CD8-positive, alpha-beta memory T cell (primary cell): Measurements from ENCODE around the gene SKAP1. TPM values are rescaled to one million over a fixed set of nuclear protein-coding genes. Genes with fewer than 3 reads are reported as not detected.

Source experiments
- CTCF ChIA-PET: fragments of 350-600 bp; sonication (Branson Sonifier 250); formaldehyde crosslinking; loops from one replicate; lab custom pipeline; 2021; ENCODE audit warnings: antibody characterized with exemption; lab: Charles Lee
- POLR2A ChIA-PET: fragments of 350-600 bp; sonication (Branson Sonifier 250); formaldehyde crosslinking; loops from one replicate; lab custom pipeline; 2021; ENCODE audit warnings: antibody characterized with exemption; lab: Charles Lee
- DNase-seq, 5 donors: peaks; one replicate each; pipeline versions ENCODE4 v3.0.0 to v3.0.0-alpha.2; 2020 to 2022; ENCODE audit warnings: mixed read lengths in 1 of 5
- H3K27ac ChIP-seq: one replicate; pipeline ENCODE4 v1.7.0; 2013; ENCODE audit warnings: low read depth, mild to moderate bottlenecking, low read length, moderate library complexity
- H3K27me3 ChIP-seq: 2 replicates; pipeline ENCODE4 v1.7.0; 2013; ENCODE audit warnings: low read length, mild to moderate bottlenecking; ENCODE audit not compliant: insufficient read depth, poor library complexity, severe bottlenecking
- H3K36me3 ChIP-seq: 2 replicates; pipeline ENCODE4 v1.7.0; 2013; ENCODE audit warnings: mild to moderate bottlenecking, low read length, moderate library complexity; ENCODE audit not compliant: insufficient read depth
- H3K4me1 ChIP-seq: 2 replicates; pipeline ENCODE4 v1.7.0; 2013; ENCODE audit warnings: mild to moderate bottlenecking, low read length, moderate library complexity; ENCODE audit not compliant: insufficient read depth
- H3K4me3 ChIP-seq: 2 replicates; pipeline ENCODE4 v1.7.0; 2013; ENCODE audit warnings: mild to moderate bottlenecking, low read length
- H3K9me3 ChIP-seq: 2 replicates; pipeline ENCODE4 v1.7.0; 2013; ENCODE audit warnings: mild to moderate bottlenecking, low read length
- H3K27ac Mint-ChIP-seq, 8 donors: one replicate each; pipeline ENCODE4 v1.8.0; 2020 to 2021; ENCODE audit warnings: mixed read lengths in 8 of 8, mild to moderate bottlenecking in 6 of 8, inconsistent platforms in 3 of 8, moderate library complexity in 3 of 8
- H3K27me3 Mint-ChIP-seq, 2 donors: one replicate each; pipeline ENCODE4 v1.8.0; 2020 to 2021; ENCODE audit warnings: mixed read lengths in 2 of 2, mild to moderate bottlenecking in 1 of 2, moderate library complexity in 1 of 2
- H3K36me3 Mint-ChIP-seq, 3 donors: one replicate each; pipeline ENCODE4 v1.8.0; 2020 to 2021; ENCODE audit warnings: mixed read lengths in 3 of 3, inconsistent platforms in 1 of 3, mild to moderate bottlenecking in 1 of 3
- H3K4me1 Mint-ChIP-seq, 3 donors: one replicate each; pipeline ENCODE4 v1.8.0; 2020 to 2021; ENCODE audit warnings: mixed read lengths in 3 of 3, inconsistent platforms in 1 of 3, mild to moderate bottlenecking in 1 of 3
- H3K4me3 Mint-ChIP-seq, 7 donors: one replicate each; pipeline ENCODE4 v1.8.0; 2020 to 2021; ENCODE audit warnings: mixed read lengths in 7 of 7, mild to moderate bottlenecking in 6 of 7, moderate library complexity in 4 of 7, inconsistent platforms in 2 of 7
- H3K9me3 Mint-ChIP-seq, 5 donors: one replicate each; pipeline ENCODE4 v1.8.0; 2020 to 2022; ENCODE audit warnings: mixed read lengths in 5 of 5, mild to moderate bottlenecking in 3 of 5, moderate library complexity in 2 of 5, inconsistent platforms in 1 of 5
- polyA plus RNA-seq: library from polyadenylated mRNA; unstranded; fragments of 300-500 nt; fragmentation: Illumina TruSeq; gene quantifications from one replicate; pipeline ENCODE4 v1.2.3, GENCODE V29; 2021
- total RNA-seq, 2 experiments: library from RNA; stranded (reverse); gene quantifications; one replicate each; pipeline ENCODE4 v1.2.3, GENCODE V29; 2021

SKAP1 gene
- total and polyA plus RNA-seq, 3 experiments from 2014 or later: 50.5 to 264 (median 56.0) TPM

DNA sequence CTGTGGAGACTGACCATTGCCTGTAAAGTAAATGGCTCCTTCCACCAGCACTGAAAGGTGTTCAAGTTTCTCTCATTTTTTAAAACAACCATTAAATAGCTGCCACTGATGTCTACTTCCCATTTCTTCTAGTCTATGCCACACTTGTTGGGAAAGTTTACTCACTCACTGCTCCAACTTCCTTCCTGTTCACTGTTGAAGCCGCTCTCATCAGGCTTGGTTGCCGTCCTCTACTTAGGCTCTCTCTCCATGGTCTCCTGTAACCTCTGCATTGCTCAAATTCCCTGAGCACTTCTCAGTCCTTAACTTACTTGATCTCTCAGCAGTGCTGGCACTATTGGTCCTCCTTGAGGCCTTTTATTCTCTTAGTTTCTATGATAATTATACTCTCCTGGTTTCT is 290.1 kb downstream of the SKAP1 start:
- DNase-seq: no peak
- no peaks in the 10 kb centered on the region for H3K9me3 ChIP-seq
- H3K4me1 ChIP-seq: no peaks in the 10 kb centered on the region
- CTCF ChIA-PET: interaction anchor here (1.0 kb wide), 1 partner anchor 114 kb away, joined by 3 read pairs; no protein-coding TSS in a partner anchor
- no peak overlapping the region for H3K4me3 ChIP-seq
- Mint-ChIP-seq H3K36me3 (peaks cover 0 to 67% (median 12%) of the 10 kb centered on the region in 3 donors), H3K9me3 (no peaks in the 10 kb centered on the region), H3K4me3 (no peak overlapping the region), H3K4me1 (peaks cover 12 to 16% (median 15%) of the 10 kb centered on the region in 3 donors), H3K27me3 (peaks cover 0 to 3% of the 10 kb centered on the region in 2 donors), H3K27ac (peak overlapping the region in 6 of 8 donors; percentile 4 to 55 (median 18))
- peaks cover 12% of the 10 kb centered on the region for H3K36me3 ChIP-seq
- no peaks in the 10 kb centered on the region for H3K27me3 ChIP-seq
- H3K27ac ChIP-seq: no peak overlapping the region
- POLR2A ChIA-PET: no interaction called here

DNA sequence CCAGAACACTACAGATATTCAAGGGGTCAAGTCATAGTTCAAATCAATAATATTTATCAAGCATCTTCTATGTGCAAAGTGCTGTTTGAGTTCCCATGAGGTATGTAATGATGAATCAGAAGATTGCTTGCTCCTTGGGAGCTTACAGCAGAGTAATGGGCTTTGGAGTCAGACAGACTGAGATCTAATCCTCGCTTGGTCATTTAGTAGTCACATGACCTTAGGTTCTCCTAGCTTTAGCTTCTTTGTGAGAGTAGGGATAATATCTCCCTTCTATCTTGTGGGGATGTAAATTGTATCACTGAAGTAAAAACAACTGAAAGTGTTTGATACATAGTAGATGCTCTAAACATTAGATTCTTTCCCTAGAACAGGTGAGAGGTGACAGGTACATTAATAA is 292.4 kb downstream of the SKAP1 start:
- CTCF ChIA-PET: interaction anchor here (0.7 kb wide), 1 partner anchor 22 kb away, joined by 3 read pairs; no protein-coding TSS in a partner anchor
- H3K27ac Mint-ChIP-seq: peak overlapping the region in 5 of 8 donors; percentile 17 to 78 (median 59)
- H3K9me3 Mint-ChIP-seq: no peaks in the 10 kb centered on the region
- Histone ChIP-seq H3K4me3 (no peak overlapping the region), H3K9me3 (no peaks in the 10 kb centered on the region), H3K27me3 (no peaks in the 10 kb centered on the region), H3K36me3 (peaks cover 12% of the 10 kb centered on the region), H3K27ac (no peak overlapping the region), H3K4me1 (no peaks in the 10 kb centered on the region)
- H3K4me1 Mint-ChIP-seq: peaks cover 0 to 4% (median 0%) of the 10 kb centered on the region in 3 donors
- no peak overlapping the region for H3K4me3 Mint-ChIP-seq
- POLR2A ChIA-PET: no interaction called here
- no peak for DNase-seq
- peaks cover 0 to 3% of the 10 kb centered on the region in 2 donors for H3K27me3 Mint-ChIP-seq
- peaks cover 0 to 63% (median 15%) of the 10 kb centered on the region in 3 donors for H3K36me3 Mint-ChIP-seq

DNA sequence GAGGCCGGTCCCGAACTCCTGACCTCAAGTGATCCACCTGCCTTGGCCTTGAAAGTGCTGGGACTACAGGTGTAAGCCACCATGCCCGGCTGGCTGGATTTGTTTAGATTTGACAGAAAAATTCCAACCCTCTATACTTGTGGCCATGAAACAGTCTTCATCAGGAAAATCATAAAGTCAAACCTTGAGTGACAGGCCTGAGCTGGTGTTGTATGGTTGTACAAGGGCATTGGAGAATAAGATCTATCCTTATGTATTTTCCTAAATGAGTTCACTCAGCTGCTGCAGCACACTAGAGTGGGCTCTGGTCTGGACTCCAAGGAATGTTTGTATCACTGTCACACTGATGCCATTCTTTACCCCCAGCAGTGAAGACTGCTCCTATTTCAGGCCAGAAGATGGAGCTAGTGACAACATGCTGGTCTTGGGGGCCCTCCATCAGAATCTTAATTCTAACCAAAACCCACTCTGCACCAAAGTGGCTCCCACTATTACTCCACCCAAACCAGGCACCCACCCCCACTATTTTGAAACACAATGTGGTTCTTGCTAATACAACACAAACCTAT is 295.0 kb downstream of the SKAP1 start:
- no peaks in the 10 kb centered on the region for H3K9me3 ChIP-seq
- no peak for DNase-seq
- peaks cover 0 to 4% (median 0%) of the 10 kb centered on the region in 3 donors for H3K4me1 Mint-ChIP-seq
- peaks cover 0 to 55% (median 9%) of the 10 kb centered on the region in 3 donors for H3K36me3 Mint-ChIP-seq
- H3K4me3 ChIP-seq: no peak overlapping the region
- peak overlapping the region in 4 of 8 donors; percentile 9 to 47 (median 32) for H3K27ac Mint-ChIP-seq
- CTCF ChIA-PET: interaction anchor here (1.2 to 1.5 kb wide), 3 partner anchors 12 to 73 kb away, joined by 3 read pairs; partner anchors contain the start of gene CBX1
- peaks cover 11% of the 10 kb centered on the region for H3K36me3 ChIP-seq
- POLR2A ChIA-PET: no interaction called here
- no peak overlapping the region for H3K27ac ChIP-seq
- no peak overlapping the region for H3K4me3 Mint-ChIP-seq
- H3K9me3 Mint-ChIP-seq: no peaks in the 10 kb centered on the region
- H3K4me1 ChIP-seq: no peaks in the 10 kb centered on the region
- H3K27me3 ChIP-seq: no peaks in the 10 kb centered on the region
- peaks cover 0 to 3% of the 10 kb centered on the region in 2 donors for H3K27me3 Mint-ChIP-seq

DNA sequence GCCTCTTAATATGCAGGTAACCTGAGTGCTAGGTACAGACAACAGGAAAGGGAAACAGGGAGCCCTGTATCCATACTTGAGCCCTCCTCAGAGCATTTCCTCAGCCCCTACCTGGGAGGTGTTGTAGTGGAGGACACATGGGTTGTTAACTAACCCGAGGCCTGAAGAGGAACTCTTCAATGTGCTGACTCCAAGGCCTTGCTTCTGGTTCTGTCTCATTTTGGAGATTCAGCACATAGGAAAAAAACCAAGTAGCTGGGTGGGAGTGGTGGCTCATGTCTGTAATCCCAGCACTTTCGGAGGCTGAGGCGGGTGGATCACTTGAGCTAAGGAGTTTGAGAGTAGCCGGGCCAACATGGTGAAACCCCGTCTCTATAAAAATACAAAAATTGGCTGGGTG is 297.6 kb downstream of the SKAP1 start:
- Histone ChIP-seq H3K27ac (no peak overlapping the region), H3K4me3 (no peak overlapping the region), H3K9me3 (no peaks in the 10 kb centered on the region), H3K4me1 (no peaks in the 10 kb centered on the region), H3K36me3 (peaks cover 12% of the 10 kb centered on the region), H3K27me3 (no peaks in the 10 kb centered on the region)
- Mint-ChIP-seq H3K27me3 (no peaks in the 10 kb centered on the region), H3K4me1 (peaks cover 0 to 1% (median 0%) of the 10 kb centered on the region in 3 donors), H3K4me3 (no peak overlapping the region), H3K27ac (peak overlapping the region in 4 of 8 donors; percentile 11 to 72 (median 29)), H3K36me3 (peaks cover 0 to 41% (median 6%) of the 10 kb centered on the region in 3 donors), H3K9me3 (no peaks in the 10 kb centered on the region)
- ChIA-PET POLR2A (interaction anchor here (0.6 kb wide), 1 partner anchor 124 kb away, joined by 3 read pairs; no protein-coding TSS in a partner anchor), CTCF (interaction anchor here (0.6 to 6.0 kb wide), 4 partner anchors 41 to 106 kb away, joined by 3 to 40 read pairs (median 14); no protein-coding TSS in a partner anchor)
- no peak for DNase-seq

DNA sequence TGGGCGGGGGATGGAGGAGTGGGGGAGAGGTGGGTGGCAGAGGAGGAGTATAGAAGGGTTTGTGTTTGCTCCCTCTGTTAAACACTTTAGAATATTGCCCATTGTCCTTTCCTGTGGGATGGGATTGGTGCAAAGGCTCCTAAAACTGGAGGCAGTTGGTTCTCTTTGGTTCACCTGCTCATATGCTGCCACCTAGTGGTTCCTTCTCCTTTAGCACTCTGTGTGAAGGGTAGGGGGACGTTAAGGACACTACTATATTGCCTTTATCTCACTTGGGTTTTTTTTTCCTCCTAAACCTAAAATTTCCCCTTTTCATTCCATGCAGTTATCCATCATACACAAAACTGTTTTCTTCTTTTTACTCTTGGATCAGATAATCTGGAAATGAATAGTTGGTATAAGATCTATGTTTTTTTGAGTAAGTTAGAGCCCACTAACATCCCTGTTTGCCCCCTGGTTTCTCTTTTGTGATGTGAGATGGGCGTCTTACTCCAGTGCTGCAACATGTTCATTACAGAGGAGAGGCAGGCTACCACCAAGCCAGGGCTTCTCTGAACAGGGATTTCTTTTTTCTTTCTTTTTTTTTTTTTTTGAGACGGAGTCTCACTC is 298.7 kb downstream of the SKAP1 start:
- Histone ChIP-seq H3K36me3 (peaks cover 10% of the 10 kb centered on the region), H3K4me1 (no peaks in the 10 kb centered on the region), H3K9me3 (no peaks in the 10 kb centered on the region), H3K4me3 (no peak overlapping the region), H3K27ac (no peak overlapping the region), H3K27me3 (no peaks in the 10 kb centered on the region)
- DNase-seq: peak; percentile 10 to 61 (median 35)
- H3K27me3 Mint-ChIP-seq: no peaks in the 10 kb centered on the region
- peaks cover 0 to 42% (median 2%) of the 10 kb centered on the region in 3 donors for H3K36me3 Mint-ChIP-seq
- peaks cover 0 to 1% (median 0%) of the 10 kb centered on the region in 3 donors for H3K4me1 Mint-ChIP-seq
- no peak overlapping the region for H3K4me3 Mint-ChIP-seq
- H3K9me3 Mint-ChIP-seq: no peaks in the 10 kb centered on the region
- H3K27ac Mint-ChIP-seq: peak overlapping the region in 7 of 8 donors; percentile 10 to 86 (median 34)
- ChIA-PET CTCF (interaction anchor here (0.7 to 6.0 kb wide), 9 partner anchors 10 to 240 kb away, joined by 3 to 40 read pairs (median 3); no protein-coding TSS in a partner anchor), POLR2A (no interaction called here)

DNA sequence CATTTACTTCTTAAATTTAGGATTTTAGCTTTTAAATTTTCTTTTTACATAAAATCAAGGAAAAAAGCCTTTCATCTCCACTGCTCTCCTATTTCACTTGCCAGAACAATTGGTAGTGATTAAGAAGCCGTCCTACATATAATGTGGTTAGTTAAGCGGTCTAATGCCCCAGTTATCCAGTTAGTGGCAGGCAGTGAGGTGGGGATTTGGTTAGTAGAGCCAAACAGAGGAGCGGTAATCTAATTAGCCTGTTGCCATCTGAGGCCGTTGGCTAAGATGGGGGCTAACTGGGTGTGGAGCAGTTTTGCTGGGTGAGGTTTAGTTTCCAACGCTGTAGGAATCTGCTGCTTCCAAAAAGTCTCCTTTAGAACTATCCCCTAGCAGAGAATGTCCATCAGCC is 300.0 kb downstream of the SKAP1 start:
- no peaks in the 10 kb centered on the region for H3K4me1 ChIP-seq
- Mint-ChIP-seq H3K36me3 (peaks cover 0 to 44% (median 2%) of the 10 kb centered on the region in 3 donors), H3K27ac (peak overlapping the region in 1 of 8 donors; percentile 21), H3K4me3 (no peak overlapping the region), H3K27me3 (no peaks in the 10 kb centered on the region), H3K4me1 (peaks cover 0 to 1% (median 0%) of the 10 kb centered on the region in 3 donors), H3K9me3 (no peaks in the 10 kb centered on the region)
- H3K4me3 ChIP-seq: no peak overlapping the region
- no peak overlapping the region for H3K27ac ChIP-seq
- H3K36me3 ChIP-seq: peaks cover 10% of the 10 kb centered on the region
- ChIA-PET POLR2A (no interaction called here), CTCF (interaction anchor here (5.6 to 6.0 kb wide), 2 partner anchors 50 to 104 kb away, joined by 25 to 40 read pairs; no protein-coding TSS in a partner anchor)
- DNase-seq: no peak
- H3K9me3 ChIP-seq: no peaks in the 10 kb centered on the region
- H3K27me3 ChIP-seq: no peaks in the 10 kb centered on the region

DNA sequence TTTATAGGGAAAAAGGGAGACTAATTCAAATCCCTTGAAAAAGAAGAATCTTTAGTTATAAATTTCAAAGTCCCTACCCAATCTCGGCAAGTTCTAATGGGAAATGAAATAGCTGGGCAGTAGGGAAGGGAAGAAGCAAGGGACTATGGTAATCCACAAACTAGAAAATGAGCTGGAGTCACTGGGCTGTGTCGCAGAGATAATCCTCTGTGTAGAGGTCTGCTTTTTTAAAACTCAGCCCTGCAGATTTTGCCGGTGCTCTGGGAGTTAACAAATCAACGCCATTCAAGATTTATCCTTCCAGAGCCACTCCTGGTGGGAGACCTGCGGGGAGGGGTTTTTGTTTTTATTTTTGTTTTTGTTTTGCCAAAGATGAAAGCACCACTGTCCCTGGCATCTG is 301.6 kb downstream of the SKAP1 start:
- H3K4me3 ChIP-seq: no peak overlapping the region
- H3K36me3 Mint-ChIP-seq: peaks cover 0 to 40% (median under 1%) of the 10 kb centered on the region in 3 donors
- no peak for DNase-seq
- no peak overlapping the region for H3K4me3 Mint-ChIP-seq
- H3K27me3 ChIP-seq: no peaks in the 10 kb centered on the region
- peaks cover 15% of the 10 kb centered on the region for H3K36me3 ChIP-seq
- peaks cover 0 to 1% (median 0%) of the 10 kb centered on the region in 3 donors for H3K4me1 Mint-ChIP-seq
- H3K27ac Mint-ChIP-seq: peak overlapping the region in 1 of 8 donors; percentile 36
- no peak overlapping the region for H3K27ac ChIP-seq
- ChIA-PET CTCF (interaction anchor here (5.6 to 6.0 kb wide), 2 partner anchors 48 to 102 kb away, joined by 25 to 40 read pairs; no protein-coding TSS in a partner anchor), POLR2A (no interaction called here)
- no peaks in the 10 kb centered on the region for H3K9me3 ChIP-seq
- no peaks in the 10 kb centered on the region for H3K4me1 ChIP-seq
- H3K27me3 Mint-ChIP-seq: no peaks in the 10 kb centered on the region
- H3K9me3 Mint-ChIP-seq: no peaks in the 10 kb centered on the region
